Measurements from ENCODE around the gene QRFPR. TPM values are rescaled to one million over a fixed set of nuclear protein-coding genes. Genes with fewer than 3 reads are reported as not detected.

QRFPR gene
- total RNA-seq, 1 donor from 2014 or later, result not detected

- no peak overlapping the region for H3K4me3 ChIP-seq
- H3K27me3 ChIP-seq, result no peaks in the 10 kb centered on the region
- H3K27ac ChIP-seq, result no peak overlapping the region
- TF ChIP-seq CTCF (IDR thresholded peaks at IDR 0.05) (no peak), POLR2A (IDR thresholded peaks at IDR 0.05) (no peak), POLR2AphosphoS5 (IDR thresholded peaks at IDR 0.05; ENCODE audit: insufficient read depth in 1 of 2, low read depth in 1 of 2) (no peak)
- H3K9me3 ChIP-seq, result no peaks in the 10 kb centered on the region
- H3K4me1 ChIP-seq, result no peaks in the 10 kb centered on the region
- no peaks in the 10 kb centered on the region for H3K36me3 ChIP-seq
- intact Hi-C loops (cut with DNase I), result no loop called here
- no peak for DNase-seq (ENCODE audit: extremely low spot score in 2 of 2)
Observed at GRCh38 chr4:121338518-121338917, 42.3 kb downstream of the QRFPR start.

DNA sequence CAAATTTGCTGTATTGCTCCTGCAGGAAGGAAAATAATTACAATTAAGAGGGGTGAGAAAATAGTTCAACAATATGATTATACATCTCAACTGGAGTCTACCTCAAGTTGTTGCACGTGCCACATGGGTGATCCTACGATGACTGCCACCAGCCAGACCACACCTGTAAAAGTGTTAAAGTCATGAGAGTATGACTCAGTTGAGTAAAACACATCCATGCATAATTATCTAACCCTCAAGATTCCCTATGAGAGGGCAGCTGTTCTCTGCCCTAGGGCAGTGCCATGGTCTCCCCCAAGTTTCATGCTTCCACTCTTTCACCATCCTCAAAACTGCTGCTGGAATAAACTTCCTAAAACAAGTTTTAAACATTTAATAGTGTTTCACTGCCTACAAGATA, 44.1 kb downstream of the QRFPR start:
- TF ChIP-seq CTCF (IDR thresholded peaks at IDR 0.05) (no peak), POLR2AphosphoS5 (IDR thresholded peaks at IDR 0.05; ENCODE audit: insufficient read depth in 1 of 2, low read depth in 1 of 2) (no peak), POLR2A (IDR thresholded peaks at IDR 0.05) (no peak)
- H3K36me3 ChIP-seq, result no peaks in the 10 kb centered on the region
- H3K27ac ChIP-seq, result no peak overlapping the region
- H3K27me3 ChIP-seq, result no peaks in the 10 kb centered on the region
- no peaks in the 10 kb centered on the region for H3K4me1 ChIP-seq
- H3K4me3 ChIP-seq, result no peak overlapping the region
- H3K9me3 ChIP-seq, result no peaks in the 10 kb centered on the region
- intact Hi-C loops (cut with DNase I), result no loop called here
- no peak for DNase-seq (ENCODE audit: extremely low spot score in 2 of 2)

DNA sequence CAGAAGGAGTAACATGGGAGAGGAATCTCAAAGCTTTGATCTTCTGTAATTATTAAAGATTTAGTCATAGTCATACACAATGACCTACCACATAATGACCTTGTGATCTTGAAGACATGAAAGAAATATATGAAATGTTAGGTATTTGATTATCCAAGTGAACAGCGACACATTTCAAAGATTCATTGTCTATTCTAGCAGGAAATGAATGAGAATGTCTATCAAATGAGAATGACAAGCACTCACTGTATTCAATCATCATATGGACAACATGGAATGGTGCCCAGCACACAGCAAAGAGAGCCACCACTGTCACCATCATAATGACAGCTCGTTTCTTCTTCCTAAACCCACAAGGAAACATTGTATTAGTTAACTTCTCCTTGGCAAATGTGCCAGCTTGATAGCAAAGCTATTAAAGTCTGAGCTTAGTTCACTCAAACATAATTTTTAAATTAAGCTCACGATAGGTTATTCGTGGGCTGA, 50.6 kb downstream of the QRFPR start:
- no peak for DNase-seq (ENCODE audit: extremely low spot score in 2 of 2)
- no peak overlapping the region for H3K27ac ChIP-seq
- no peaks in the 10 kb centered on the region for H3K36me3 ChIP-seq
- intact Hi-C loops (cut with DNase I), result no loop called here
- no peaks in the 10 kb centered on the region for H3K27me3 ChIP-seq
- no peak for TF ChIP-seq CTCF (IDR thresholded peaks at IDR 0.05)
- TF ChIP-seq POLR2AphosphoS5 (IDR thresholded peaks at IDR 0.05; ENCODE audit: insufficient read depth in 1 of 2, low read depth in 1 of 2), result no peak
- TF ChIP-seq POLR2A (IDR thresholded peaks at IDR 0.05), result no peak
- no peaks in the 10 kb centered on the region for H3K9me3 ChIP-seq
- no peak overlapping the region for H3K4me3 ChIP-seq
- H3K4me1 ChIP-seq, result no peaks in the 10 kb centered on the region

- Histone ChIP-seq H3K9me3 (no peaks in the 10 kb centered on the region), H3K4me1 (no peaks in the 10 kb centered on the region), H3K4me3 (no peak overlapping the region), H3K36me3 (no peaks in the 10 kb centered on the region), H3K27me3 (no peaks in the 10 kb centered on the region), H3K27ac (no peak overlapping the region)
- intact Hi-C loops (cut with DNase I), result no loop called here
- no peak for DNase-seq (ENCODE audit: extremely low spot score in 2 of 2)
- no peak for TF ChIP-seq CTCF (IDR thresholded peaks at IDR 0.05)
- no peak for TF ChIP-seq POLR2A (IDR thresholded peaks at IDR 0.05)
Observed at GRCh38 chr4:121326597-121326996, 54.2 kb downstream of the QRFPR start.

GRCh38 chr4:121324331-121324730, 56.5 kb downstream of the QRFPR start:
- H3K9me3 ChIP-seq, result no peaks in the 10 kb centered on the region
- H3K27ac ChIP-seq, result no peak overlapping the region
- intact Hi-C loops (cut with DNase I), result no loop called here
- H3K4me3 ChIP-seq, result no peak overlapping the region
- H3K27me3 ChIP-seq, result no peaks in the 10 kb centered on the region
- no peaks in the 10 kb centered on the region for H3K36me3 ChIP-seq
- no peak for TF ChIP-seq CTCF (IDR thresholded peaks at IDR 0.05)
- TF ChIP-seq POLR2AphosphoS5 (IDR thresholded peaks at IDR 0.05; ENCODE audit: insufficient read depth in 1 of 2, low read depth in 1 of 2), result no peak
- no peak for TF ChIP-seq POLR2A (IDR thresholded peaks at IDR 0.05)
- no peaks in the 10 kb centered on the region for H3K4me1 ChIP-seq
- no peak for DNase-seq (ENCODE audit: extremely low spot score in 2 of 2)

Data from vagina (tissue), 2 donors.